GM21825 (cell line): ENCODE measurements around the gene ANTXR2.

ENCODE experiments used
- ATAC-seq: cut with Tn5 transposase; IDR thresholded peaks from one replicate; pipeline ENCODE4 v1.9.1; 2021; ENCODE audit warnings: mild to moderate bottlenecking, moderate library complexity; ENCODE audit not compliant: unreplicated experiment

The ANTXR2 gene

GRCh38 chr4:79877511-79877910, 195.5 kb downstream of the ANTXR2 start:
- no peak for ATAC-seq

DNA sequence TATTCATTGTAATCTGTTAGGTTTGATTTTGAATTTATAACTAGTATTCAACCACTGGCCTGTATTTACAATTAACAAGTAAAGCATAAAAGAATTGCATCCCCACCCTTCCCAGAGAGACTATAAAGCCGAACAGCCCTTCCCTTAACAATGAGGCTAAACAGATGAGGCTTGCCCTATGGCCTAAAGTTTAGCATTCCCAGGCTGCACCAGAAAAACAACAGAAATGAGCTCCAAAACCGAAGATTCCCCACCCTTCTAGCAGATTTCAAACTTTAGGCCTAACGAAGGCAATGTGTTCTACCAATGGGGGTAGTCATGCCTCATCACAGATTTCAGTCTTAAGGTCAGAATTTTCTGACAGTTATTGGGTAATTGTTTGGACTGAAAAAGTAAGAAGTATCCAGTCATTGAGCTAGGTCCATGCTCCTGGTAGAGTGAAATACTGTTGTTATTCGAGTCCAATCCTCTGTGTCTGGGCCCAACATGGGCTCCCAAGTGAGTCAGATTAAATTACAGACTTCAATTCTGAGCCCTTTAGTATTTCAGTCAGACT, 197.6 kb downstream of the ANTXR2 start:
- ATAC-seq, result no peak

- ATAC-seq, result no peak
Observed at GRCh38 chr4:79874197-79874596, 198.8 kb downstream of the ANTXR2 start.

DNA sequence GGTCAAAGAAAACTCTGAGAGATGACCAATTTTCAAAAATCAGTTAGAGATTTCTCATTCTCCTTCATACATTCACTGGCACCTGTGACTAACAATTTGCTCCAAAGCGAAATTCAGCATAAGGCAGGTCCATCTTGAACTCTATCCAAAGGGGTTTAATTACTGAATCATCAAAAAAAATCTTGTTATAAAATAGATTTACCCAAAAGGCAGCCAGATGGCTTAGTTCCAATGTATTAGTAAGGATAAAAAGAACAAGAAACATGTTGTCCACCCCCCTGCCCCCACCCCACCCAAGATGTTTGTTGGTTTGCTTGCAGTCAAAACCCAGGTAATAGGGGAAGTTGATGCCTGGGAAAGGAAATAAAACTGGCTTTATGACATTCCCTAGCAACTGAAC, 200.3 kb downstream of the ANTXR2 start:
- ATAC-seq, result no peak

GRCh38 chr4:79871961-79872360, 201.1 kb downstream of the ANTXR2 start:
- no peak for ATAC-seq

- no peak for ATAC-seq
Observed at GRCh38 chr4:79869597-79870237, 203.3 kb downstream of the ANTXR2 start.

DNA sequence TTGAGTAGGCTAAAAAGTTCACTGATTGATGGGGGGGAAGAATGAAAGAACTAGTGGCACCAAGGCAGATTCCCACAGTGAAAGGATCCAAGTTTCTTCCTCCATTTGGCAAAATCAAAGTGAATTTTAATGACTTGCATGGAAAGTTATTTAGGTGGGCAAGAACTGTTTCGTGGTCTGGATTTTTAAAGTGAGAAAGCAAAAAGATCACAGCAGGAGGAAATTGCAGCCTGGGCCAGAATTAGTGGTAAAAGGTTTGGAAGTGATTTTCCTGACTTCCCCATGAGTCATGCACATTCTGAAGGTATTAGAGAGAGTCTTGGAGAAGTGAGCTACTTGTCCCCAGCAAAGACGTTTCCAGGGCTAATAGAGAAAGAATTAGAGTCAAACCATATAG, 207.8 kb downstream of the ANTXR2 start:
- no peak for ATAC-seq

- ATAC-seq, result no peak
Observed at GRCh38 chr4:79864500-79865200, 208.4 kb downstream of the ANTXR2 start.

GRCh38 chr4:79863333-79863732, 209.7 kb downstream of the ANTXR2 start:
- no peak for ATAC-seq

DNA sequence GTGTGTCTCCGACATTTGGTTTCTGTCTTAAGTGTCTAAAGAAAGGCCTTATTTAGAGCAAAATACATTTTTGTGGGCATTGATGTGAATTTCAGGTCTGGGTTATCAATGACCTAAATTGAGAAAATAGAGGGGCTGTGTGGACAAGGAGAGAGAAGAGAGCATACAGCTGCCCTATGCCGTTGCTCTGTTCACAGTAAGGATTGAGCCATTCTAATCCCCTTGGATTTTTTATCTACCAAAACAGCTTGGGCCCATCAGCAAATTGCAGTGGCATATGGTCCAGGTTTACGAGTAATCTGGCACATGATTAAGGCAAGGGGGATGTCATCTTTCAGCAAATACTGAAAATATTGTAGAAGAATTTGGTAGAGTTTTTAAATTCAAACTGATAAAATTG, 210.2 kb downstream of the ANTXR2 start:
- ATAC-seq, result no peak

- ATAC-seq, result no peak
Observed at GRCh38 chr4:79857811-79858210, 215.2 kb downstream of the ANTXR2 start.

DNA sequence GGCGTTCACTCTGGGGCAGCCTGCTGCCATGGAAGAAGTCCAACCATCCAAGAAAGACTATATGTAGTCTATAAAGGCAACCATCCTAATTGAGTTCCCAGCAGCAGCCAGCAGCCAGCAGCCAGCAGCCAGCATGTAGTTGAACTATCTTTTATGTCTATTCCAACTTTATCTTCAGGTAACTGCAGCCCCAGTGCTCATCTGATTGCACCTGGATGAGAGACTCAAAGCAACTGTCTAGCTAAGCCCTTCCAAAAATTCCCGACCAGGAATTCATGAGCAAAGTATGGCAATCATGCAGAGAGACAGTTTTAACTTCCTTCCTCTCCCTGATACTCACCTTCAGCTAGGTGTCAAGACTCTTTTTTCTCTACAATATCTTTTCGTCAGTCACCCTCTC, 216.8 kb downstream of the ANTXR2 start:
- no peak for ATAC-seq

GRCh38 chr4:79854856-79855502, 218.1 kb downstream of the ANTXR2 start:
- no peak for ATAC-seq

GRCh38 chr4:79852305-79852730, 220.7 kb downstream of the ANTXR2 start:
- ATAC-seq, result no peak

- no peak for ATAC-seq
Observed at GRCh38 chr4:79851625-79852304, 221.3 kb downstream of the ANTXR2 start.
